T-helper 17 cell (primary cell): ENCODE measurements around the gene C1orf210. TPM values are rescaled to one million over a fixed set of nuclear protein-coding genes. Genes with fewer than 3 reads are reported as not detected.

ENCODE experiments used
- ATAC-seq: fragments of 150-1000 bp; cut with Tn5 transposase; 2 replicates; pipeline ENCODE4 v1.10.0; 2021; ENCODE audit warnings: mild to moderate bottlenecking, moderate library complexity
- DNase-seq, 3 donors: peaks; one replicate each; pipeline versions ENCODE4 v3.0.0 to v3.0.0-alpha.2; 2020 to 2021
- H3K9me3 ChIP-seq: one replicate; pipeline ENCODE4 v1.7.0; 2013; ENCODE audit warnings: low read length, mild to moderate bottlenecking; ENCODE audit not compliant: control insufficient read depth, poor library complexity, severe bottlenecking
- H3K27ac Mint-ChIP-seq: one replicate; pipeline ENCODE4 v1.8.0; 2022; ENCODE audit warnings: mild to moderate bottlenecking, moderate library complexity, mixed read lengths
- H3K27me3 Mint-ChIP-seq: one replicate; pipeline ENCODE4 v1.8.0; 2022; ENCODE audit warnings: mixed read lengths
- H3K36me3 Mint-ChIP-seq: one replicate; pipeline ENCODE4 v1.8.0; 2022; ENCODE audit warnings: low read depth, mixed read lengths
- H3K4me1 Mint-ChIP-seq: one replicate; pipeline ENCODE4 v1.8.0; 2022; ENCODE audit warnings: mild to moderate bottlenecking, mixed read lengths
- H3K4me3 Mint-ChIP-seq: one replicate; pipeline ENCODE4 v1.8.0; 2022; ENCODE audit warnings: mild to moderate bottlenecking, moderate library complexity, mixed read lengths
- total RNA-seq, 4 donors: library from RNA in 2 of 4; stranded (reverse) in 2 of 4; gene quantifications; one replicate each; pipeline ENCODE4 v1.2.3 and lab custom pipeline; 2022 to 2026

Gene C1orf210
- total RNA-seq, 2 donors from 2014 or later, result not detected

GRCh38 chr1:43235451-43236121 is 49.8 kb downstream of the C1orf210 start:
- DNase-seq (no peak), ATAC-seq (no peak)
- no peaks in the 10 kb centered on the region for H3K9me3 ChIP-seq
- H3K4me1 Mint-ChIP-seq, result peaks cover 10% of the 10 kb centered on the region
- no peak overlapping the region for H3K4me3 Mint-ChIP-seq
- H3K27ac Mint-ChIP-seq, result no peak overlapping the region
- peaks cover 41% of the 10 kb centered on the region for H3K27me3 Mint-ChIP-seq
- peaks cover 5% of the 10 kb centered on the region for H3K36me3 Mint-ChIP-seq

GRCh38 chr1:43235040-43235439 is 50.3 kb downstream of the C1orf210 start:
- H3K4me1 Mint-ChIP-seq, result peaks cover 10% of the 10 kb centered on the region
- peaks cover 6% of the 10 kb centered on the region for H3K36me3 Mint-ChIP-seq
- no peak overlapping the region for H3K27ac Mint-ChIP-seq

GRCh38 chr1:43234267-43234666 is 51.1 kb downstream of the C1orf210 start:
- Mint-ChIP-seq H3K4me3 (no peak overlapping the region), H3K27me3 (peaks cover 38% of the 10 kb centered on the region), H3K27ac (no peak overlapping the region), H3K4me1 (peaks cover 10% of the 10 kb centered on the region), H3K36me3 (peaks cover 6% of the 10 kb centered on the region)
- DNase-seq (no peak), ATAC-seq (no peak)
- no peaks in the 10 kb centered on the region for H3K9me3 ChIP-seq

More at GRCh38 chr1:43235040-43235439, 50.3 kb downstream of the C1orf210 start:
- H3K9me3 ChIP-seq, result no peaks in the 10 kb centered on the region
- ATAC-seq, result no peak
- H3K4me3 Mint-ChIP-seq, result no peak overlapping the region
- H3K27me3 Mint-ChIP-seq, result peaks cover 38% of the 10 kb centered on the region
- DNase-seq, result no peak

GRCh38 chr1:43233631-43234030 is 51.8 kb downstream of the C1orf210 start:
- ATAC-seq, result no peak
- peaks cover 6% of the 10 kb centered on the region for H3K36me3 Mint-ChIP-seq

GRCh38 chr1:43232482-43232881 is 52.9 kb downstream of the C1orf210 start:
- no peak overlapping the region for H3K4me3 Mint-ChIP-seq
- DNase-seq (no peak), ATAC-seq (no peak)
- H3K4me1 Mint-ChIP-seq, result peaks cover 3% of the 10 kb centered on the region
- no peaks in the 10 kb centered on the region for H3K9me3 ChIP-seq
- peaks cover 6% of the 10 kb centered on the region for H3K36me3 Mint-ChIP-seq
- H3K27ac Mint-ChIP-seq, result no peak overlapping the region
- H3K27me3 Mint-ChIP-seq, result peaks cover 39% of the 10 kb centered on the region

More at GRCh38 chr1:43233631-43234030, 51.8 kb downstream of the C1orf210 start:
- no peak overlapping the region for H3K4me3 Mint-ChIP-seq
- peaks cover 38% of the 10 kb centered on the region for H3K27me3 Mint-ChIP-seq
- H3K27ac Mint-ChIP-seq, result no peak overlapping the region
- DNase-seq, result no peak
- H3K4me1 Mint-ChIP-seq, result peaks cover 6% of the 10 kb centered on the region
- no peaks in the 10 kb centered on the region for H3K9me3 ChIP-seq

GRCh38 chr1:43232074-43232473 is 53.3 kb downstream of the C1orf210 start:
- no peak for ATAC-seq
- no peak for DNase-seq
- Mint-ChIP-seq H3K36me3 (peaks cover 6% of the 10 kb centered on the region), H3K27ac (no peak overlapping the region), H3K27me3 (peaks cover 40% of the 10 kb centered on the region), H3K4me1 (peaks cover 3% of the 10 kb centered on the region), H3K4me3 (no peak overlapping the region)
- H3K9me3 ChIP-seq, result no peaks in the 10 kb centered on the region

Other genes with a start within 250 kb of the C1orf210 start
- 10 to 100 TPM; 20.8 to 24.9 TPM for gene EBNA1BP2, start 113.3 kb downstream of the C1orf210 start, total RNA-seq
- gene CFAP57, start 113.3 kb downstream of the C1orf210 start, total RNA-seq, result not detected
- not detected for gene TMEM125, start 15.6 kb downstream of the C1orf210 start, total RNA-seq
- not detected for gene TIE1, start 15.4 kb upstream of the C1orf210 start, total RNA-seq
- 10 to 100 TPM in 1 of 2 donors, under 1 TPM in 1; 0.94 to 16.6 TPM for gene MPL, start 52.2 kb upstream of the C1orf210 start, total RNA-seq
- under 1 TPM; 0.65 to 0.97 TPM for gene CDC20, start 73.4 kb upstream of the C1orf210 start, total RNA-seq
- 10 to 100 TPM; 32.3 to 36.9 TPM for gene ELOVL1, start 82.4 kb upstream of the C1orf210 start, total RNA-seq
- gene MED8, start 104.2 kb upstream of the C1orf210 start, total RNA-seq, result 10 to 100 TPM; 13.7 to 16.4 TPM
- 10 to 100 TPM; 87.0 to 92.1 TPM for gene SZT2, start 104.3 kb upstream of the C1orf210 start, total RNA-seq
- 10 to 100 TPM; 14.8 to 24.1 TPM for gene HYI, start 168.3 kb upstream of the C1orf210 start, total RNA-seq
- gene PTPRF, start 245.3 kb upstream of the C1orf210 start, total RNA-seq, result 1 to 10 TPM in 1 of 2 donors, under 1 TPM in 1; 0.52 to 5.9 TPM